ENCODE measurements around the gene RNH1.

RNH1 gene

DNA sequence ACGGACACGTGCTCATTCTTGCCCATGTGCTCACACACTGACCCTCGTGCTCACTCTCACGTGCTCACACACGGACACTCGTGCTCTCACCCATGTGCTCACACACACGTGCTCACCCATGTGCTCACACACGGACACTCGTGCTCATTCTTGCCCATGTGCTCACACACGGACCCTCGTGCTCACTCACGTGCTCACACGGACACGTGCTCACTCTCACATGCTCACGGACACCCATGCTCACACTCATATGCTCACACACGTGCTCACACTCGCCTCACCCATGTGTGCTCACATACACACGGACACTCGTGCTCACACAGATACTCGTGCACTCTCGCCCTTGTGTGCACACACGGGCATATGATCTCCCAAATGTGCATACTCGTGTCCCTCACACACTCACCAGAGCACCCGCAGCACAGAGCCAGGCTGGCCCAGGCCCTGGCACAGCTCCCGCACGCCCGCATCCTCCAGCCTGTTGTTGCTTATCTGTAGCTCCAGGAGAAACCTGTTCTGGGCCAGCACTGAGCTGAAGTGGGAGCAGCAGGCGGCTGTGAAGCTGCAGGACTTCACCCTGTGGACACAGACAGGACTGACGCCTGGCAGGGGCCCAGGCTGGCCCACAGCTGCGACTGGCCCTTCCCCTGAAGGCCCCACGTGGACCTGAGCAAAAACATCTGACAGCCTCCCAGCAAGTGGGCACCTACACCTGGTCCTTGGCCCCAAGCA, 9.3 kb downstream of the RNH1 start:
- no peak for DNase-seq

DNA sequence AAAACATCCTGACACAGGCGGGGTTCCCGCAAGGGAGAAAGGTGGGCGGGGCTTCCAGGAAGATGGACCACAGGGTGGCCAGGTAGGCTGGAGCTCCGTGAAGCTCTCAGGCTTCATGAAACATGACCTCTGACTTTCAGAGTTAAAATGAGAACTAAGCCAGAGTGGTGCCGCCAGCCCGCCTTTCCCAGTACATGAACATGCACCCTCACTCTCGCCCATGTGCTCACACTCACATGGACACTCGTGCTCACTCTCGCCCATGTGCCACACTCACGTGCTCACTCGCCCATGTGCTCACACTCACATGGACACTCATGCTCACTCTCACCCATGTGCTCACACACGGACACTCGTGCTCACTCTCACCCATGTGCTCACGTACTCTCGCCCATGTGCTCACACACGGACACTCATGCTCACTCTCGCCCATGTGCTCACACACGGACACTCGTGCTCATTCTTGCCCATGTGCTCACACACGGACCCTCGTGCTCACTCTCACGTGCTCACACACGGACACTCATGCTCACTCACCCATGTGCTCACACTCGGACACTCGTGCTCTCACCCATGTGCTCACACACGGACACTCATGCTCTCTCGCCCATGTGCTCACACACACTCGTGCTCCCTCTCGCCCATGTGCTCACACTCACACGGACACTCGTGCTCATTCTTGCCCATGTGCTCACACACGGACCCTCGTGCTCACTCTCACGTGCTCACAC, 10.0 kb downstream of the RNH1 start:
- no peak for DNase-seq

DNA sequence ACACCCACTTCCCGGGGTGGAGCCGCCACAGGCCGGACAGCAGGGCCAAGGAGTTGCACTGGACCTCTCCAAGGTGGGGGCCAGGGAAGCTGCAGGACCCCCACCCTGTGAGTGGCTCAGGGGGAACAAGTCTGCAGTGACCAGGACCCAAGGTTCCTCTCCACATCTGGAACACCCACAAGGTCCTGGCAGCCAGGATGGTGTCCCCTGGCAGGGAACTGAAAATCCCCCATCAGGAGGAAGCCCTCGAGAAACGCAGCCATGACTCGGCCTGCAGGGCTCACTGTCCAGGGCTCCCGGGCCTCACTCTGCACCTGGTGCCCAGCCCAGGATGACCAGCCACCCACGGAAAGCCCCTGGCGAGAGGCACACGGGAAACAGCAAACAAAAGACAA, 11.5 kb downstream of the RNH1 start:
- no peak for DNase-seq

DNA sequence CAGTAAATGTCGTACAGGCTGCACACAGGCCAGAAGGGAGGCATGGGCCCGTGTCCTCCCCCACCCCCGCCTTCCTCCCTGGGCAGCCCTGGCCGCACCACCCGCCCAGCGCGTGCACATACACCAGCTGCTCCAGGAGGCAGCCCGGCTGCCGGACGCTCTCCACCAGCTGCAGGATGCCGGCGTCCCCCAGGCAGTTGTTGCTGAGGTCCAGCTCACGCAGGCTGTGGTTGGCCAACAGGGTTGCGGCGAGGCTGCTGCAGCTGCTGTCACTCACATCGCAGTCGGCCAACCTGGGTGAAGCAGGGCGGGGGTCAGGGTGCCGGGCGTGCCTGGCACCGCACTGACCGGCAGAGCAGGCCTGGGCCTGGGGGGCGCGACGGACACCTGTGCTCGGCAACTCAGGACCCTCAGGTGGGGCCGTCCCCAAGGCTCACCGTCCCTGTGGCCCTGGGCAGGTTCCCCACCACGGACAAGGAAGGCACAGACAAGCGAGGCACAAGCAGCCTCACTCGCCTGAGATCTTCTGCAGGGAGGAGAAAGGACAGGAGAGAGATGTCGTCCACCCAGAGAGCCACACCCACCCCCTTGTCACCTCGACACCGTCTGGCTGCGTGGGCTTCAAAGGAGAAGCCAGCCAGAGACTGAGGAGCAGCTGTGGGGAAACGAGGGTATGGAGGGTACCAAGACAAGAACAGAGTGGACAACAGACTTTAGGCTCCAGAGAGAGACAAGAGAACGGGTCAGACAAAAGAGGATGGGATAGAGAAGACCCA, 12.1 kb downstream of the RNH1 start:
- DNase-seq = no peak

DNA sequence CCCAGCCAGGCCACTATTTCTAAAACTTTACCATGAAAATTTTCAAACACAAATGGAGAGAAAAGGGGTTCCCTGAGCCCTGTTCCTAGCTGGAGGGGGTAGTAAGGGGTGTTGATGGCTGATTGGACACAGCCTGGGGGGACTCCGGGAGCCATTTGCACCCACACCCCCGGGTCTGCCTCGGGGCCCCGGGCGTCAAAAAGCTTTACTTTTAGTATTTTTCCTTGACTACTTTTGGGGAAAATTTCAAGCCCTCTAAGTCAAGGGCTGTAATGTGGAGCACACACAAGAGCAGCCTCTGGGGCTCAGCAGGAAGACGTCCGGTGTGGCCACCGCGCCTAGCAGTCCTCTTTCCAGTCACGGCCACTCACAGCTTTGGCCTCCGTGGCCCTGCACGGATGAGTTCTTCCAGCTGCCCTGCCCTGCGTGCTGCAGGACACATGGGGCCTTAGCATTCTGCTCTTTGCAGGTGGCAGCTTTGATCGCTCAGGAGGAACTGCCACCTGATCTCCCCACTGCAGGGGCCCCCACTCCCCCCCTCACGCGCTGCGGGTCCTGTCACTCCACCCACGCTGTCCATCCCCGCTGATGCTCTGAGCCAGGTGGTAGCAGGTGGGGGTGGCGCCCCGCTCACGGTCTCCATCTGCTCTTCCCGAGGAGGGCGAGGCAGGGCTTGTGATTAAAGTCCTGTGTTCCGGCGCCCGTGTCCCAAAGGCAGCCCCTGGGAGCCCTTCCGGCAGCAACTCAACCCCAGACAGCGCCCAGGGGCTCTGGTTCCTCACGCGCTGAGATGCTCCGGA, 14.4 kb downstream of the RNH1 start:
- no peak for DNase-seq

DNA sequence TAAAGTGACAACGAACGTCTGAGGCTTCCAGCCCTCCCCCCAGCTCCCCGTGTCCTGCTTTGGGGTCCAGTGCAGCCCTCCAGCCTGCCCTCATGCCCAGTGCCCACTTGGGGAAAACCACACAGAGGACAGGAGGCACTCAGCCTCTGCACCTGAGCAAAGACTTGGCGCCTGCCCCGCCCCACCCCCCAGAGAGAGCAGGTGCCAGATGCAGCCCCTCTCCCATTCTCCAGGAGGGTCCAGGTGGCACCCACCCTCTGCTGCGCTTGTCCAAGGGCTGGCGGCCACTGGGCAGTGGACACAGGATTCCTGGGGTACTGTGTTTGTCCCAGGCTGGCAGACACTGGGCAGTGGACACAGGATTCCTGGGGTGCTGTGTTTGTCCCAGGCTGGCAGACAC, 15.7 kb downstream of the RNH1 start:
- DNase-seq = no peak

DNA sequence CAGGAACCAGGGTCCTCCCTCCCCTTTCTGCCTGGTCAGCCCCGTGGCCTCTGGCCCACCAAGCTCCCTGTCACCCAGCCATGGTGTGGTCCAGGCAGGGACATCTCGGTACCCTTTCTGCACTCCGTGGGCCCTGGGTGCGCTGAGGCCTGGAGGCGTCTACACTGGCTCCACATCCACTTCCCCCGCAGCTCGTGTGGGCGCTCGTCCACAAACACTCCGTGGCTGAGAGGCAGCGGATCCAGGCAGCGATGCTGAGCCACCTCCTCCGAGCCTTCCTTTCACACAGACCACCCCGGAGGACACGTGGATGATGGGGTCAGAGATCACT, 16.1 kb downstream of the RNH1 start:
- no peak for DNase-seq

DNA sequence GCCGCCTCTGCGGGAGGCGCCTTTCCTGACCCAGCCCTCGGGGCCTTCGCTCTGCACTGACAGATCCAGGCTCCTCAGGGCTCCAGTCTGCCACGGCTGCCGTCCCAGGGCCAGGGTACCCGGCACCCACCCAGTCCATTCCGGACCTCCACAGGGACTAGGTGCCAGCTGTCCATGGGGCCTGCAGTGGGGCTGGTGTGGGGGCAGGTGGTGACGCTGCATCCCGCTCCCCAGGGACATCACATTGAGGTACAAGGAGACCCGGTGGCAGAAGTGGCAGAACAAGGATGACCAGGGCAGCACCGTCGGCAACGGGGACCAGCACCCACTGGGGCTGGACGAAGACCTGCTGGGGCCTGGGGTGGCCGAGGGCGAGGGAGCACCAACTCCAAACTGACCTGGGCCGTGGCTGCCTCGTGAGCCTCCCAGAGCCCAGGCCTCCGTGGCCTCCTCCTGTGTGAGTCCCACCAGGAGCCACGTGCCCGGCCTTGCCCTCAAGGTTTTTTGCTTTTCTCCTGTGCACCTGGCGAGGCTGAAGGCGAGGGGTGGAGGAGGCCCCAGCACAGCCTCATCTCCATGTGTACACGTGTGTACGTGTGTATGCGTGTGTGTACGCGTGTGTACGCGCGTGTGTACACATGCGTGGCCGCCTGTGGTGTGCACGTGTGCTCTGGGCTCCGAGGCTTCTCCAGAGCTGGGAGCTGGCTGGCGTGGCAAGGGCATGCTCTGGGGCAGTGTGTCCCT, 16.7 kb downstream of the RNH1 start:
- no peak for DNase-seq

DNA sequence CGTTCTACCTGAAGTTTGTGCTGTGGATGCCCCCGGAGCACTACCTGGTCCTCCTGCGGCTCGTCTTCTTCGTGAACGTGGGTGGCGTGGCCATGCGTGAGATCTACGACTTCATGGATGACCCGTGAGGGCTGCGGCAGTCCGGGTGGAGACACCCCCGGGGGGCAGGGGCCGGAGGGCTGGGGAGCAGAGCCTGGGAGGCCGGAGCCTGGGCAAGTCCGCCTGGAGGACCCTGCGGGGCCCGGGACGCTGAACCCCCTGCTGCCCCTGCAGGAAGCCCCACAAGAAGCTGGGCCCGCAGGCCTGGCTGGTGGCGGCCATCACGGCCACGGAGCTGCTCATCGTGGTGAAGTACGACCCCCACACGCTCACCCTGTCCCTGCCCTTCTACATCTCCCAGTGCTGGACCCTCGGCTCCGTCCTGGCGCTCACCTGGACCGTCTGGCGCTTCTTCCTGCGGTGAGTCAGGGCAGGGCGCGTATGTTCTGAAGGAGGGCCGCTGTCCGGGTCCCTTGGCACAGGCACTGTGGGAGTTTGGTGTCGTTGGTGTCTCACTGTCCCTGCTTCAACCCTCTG, 17.3 kb downstream of the RNH1 start:
- no peak for DNase-seq

DNA sequence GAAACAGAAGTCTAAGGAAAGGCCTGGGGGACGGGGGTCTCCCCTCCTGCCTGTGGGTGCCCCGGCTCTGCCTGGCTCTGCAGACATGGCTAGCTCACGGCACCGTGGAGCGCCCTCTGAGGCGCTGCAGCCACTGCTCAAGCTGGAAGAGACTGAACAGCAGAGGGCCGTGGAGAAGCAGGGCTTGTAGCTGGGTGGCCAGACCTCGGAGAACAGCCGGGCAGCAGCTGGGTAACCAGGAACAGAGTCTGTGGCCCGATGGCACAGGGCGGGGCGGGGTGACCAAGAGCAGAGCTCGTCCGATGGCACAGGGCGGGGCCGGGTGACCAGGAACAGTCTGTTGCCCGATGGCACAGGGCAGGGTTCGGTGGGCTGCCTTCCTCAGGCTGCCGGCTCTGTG, 18.1 kb downstream of the RNH1 start:
- no peak for DNase-seq

DNA sequence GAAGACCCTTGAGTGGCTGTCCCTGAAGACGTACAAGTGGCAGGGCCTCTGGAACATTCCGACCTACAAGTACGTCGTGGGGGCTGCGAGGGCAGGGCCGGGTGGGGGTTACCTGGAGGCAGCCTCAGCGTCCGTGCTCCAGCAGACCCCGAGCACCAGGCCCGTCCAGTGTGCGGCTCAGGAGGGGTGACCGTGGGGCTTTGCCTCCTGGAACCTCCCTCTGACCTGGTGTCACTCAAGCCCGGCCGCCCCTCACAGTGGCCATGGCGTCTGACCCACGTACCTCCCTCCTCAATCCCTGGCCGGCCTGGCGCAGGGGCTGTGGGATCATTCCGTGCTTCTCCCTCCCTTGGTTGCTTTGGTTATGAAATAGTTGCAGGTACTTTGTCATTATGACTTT, 18.5 kb downstream of the RNH1 start:
- DNase-seq = no peak

DNA sequence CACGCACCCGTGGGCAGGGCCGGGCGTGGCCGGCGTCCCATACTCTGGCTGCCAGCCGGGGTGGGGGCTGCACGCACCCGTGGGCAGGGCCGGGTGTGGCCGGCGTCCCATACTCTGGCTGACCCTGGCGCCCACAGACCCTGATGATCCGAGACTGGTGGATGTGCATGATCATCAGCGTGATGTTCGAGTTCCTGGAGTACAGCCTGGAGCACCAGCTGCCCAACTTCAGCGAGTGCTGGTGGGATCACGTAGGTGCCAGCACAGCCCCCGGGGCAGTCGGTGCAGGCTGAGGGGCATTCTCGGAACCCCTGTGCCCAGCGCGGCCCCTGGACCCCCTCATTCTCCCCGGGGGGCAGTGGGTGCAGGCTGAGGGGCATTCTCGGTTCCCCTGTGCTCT, 19.0 kb downstream of the RNH1 start:
- no peak for DNase-seq

DNA sequence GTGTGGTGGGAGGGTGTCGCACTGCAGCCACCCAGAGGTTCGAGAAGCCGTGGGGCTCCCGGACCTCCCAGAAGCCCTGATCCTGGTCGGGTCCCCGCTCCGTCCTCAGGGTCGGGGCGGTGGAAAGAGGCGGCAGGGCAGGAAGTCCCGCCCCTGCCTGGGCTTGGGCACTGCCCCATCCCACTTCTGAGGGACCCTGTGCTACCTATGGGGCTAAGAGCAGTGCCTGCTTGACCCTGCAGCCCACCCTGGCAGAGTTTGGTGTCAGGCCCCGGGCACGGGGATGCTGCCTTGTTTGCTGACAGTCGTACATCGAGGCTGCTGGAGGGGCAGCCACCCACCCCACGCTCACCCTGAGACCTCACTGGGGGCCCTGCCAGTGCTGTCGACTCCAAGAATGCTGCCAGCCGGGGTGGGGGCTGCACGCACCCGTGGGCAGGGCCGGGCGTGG, 19.4 kb downstream of the RNH1 start:
- no peak for DNase-seq

DNA sequence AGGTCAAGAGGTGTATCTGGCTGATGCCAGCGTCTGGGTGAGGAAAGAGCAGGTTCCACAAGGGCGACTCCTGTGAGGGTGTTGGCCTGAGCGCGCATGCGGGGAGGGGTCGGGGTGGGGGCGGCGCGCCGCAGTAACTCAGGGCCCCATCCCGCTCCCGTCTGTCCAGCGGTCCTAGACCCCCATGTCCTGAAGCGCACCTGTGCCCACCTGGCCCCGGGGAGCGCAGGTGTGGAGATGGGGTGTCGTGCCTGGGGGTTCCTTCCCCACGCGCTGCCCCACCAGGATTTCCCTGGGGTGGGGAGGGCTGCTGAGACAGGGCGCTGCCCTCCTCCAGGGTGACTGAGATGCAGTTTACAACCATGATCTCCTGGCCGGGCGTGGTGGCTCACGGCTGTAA, 20.9 kb downstream of the RNH1 start:
- DNase-seq = no peak

DNA sequence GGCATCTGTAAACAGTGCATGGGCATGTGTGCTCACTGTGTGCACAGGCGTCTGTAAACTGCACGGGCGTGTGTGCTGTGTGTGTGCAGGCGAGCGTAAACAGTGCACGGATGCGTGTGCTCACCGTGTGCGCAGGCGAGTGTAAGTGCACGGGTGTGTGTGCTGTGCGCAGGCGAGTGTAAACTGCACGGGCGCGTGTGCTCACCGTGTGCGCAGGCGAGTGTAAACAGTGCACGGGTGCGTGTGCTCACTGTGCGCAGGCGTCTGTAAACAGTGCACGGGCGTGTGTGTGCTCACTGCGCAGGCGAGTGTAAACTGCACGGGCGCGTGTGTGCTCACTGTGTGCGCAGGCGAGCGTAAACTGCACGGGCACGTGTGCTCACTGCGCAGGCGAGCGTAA, 22.4 kb downstream of the RNH1 start:
- no peak for DNase-seq

DNA sequence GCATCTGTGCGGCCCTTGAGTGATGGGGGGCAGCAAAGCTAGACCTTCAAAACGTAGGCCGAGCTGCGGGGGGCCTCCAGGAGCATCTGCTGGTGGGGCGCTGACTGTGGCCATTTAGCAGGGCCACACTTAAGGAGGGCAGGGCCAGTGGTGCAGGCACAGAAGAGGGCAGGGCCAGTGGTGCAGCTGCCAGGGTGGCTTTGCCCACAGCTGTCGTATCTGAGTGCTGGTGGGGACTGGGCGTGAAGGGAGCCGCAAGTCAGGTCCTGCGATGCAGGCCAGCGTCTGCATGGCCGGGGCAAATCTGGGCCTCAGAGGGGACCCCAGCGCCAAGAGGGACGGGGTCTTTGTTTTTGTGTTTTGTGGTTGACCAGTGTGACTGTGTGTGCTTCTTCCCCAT, 27.7 kb downstream of the RNH1 start:
- DNase-seq = no peak

DNA sequence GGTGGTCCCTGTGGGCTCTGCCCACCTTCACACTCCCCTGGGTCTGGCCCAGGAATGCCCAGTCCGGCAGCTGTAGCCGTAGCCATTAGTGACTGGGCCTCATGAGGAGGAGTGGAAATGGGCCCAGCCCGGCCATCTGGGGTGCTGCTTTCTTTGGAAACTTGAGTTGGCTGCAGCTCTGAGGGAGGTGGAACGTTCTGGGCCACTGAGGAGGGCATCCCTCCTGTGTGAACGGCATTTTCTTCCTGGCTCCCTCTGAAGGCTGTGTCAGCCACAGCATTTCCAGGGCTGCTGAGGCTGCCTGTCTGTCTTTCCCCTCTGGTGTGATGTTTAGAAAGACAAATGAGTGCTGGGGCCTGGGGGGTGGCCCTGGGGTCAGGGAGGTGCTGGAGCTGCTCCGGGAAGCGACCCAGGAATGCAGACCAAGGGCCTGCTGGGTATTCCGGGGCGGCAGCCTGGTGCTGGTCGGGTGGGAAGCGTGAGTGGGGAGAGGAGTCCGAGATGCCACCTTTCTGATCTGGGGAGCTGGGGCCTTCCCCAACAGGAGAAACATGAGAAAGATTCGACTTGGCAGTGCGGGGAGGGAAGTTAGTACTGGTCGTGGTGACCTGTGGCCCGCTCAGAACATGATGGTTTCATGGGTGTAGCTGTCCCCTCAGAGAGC, 29.9 kb downstream of the RNH1 start:
- DNase-seq = no peak

DNA sequence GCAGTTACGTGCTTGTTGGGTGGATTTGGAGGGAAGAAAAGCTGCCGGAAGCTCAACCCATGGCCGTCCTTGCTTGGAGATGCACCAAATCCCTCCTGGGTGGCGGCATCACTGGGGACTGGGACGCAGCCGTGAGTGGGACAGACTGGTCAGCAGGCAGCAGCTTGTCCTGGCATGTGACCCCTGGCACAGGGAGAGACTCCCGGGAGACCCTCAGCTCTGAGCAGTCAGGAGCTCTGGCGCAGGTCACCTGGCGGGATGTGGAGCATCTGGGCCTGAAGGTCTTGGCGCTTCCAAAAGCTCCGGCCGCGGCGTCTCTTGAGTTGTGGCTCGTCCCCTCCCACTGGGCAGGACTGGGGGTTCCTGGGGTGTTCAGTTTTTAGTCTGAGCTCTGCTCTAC, 30.6 kb downstream of the RNH1 start:
- no peak for DNase-seq

DNA sequence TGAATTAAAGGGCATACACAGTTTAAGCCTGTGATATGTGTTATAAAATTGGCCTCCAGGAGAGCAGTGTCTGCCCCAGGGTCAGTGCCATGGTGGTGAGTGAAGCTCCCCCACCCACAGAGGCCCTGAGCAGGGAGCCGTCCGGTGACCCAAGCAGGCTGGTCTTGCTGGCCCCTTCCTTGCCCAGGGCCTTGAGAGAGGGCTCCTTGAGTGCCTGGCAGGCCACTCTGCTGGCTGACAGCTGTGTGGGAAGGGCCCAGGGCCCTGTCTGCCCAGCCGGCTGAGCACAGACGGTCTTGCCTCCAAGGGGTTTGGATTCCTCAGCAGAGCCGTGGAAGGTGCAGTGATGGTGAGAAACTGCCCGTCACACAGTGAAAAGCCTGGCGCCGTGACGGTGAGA, 31.1 kb downstream of the RNH1 start:
- no peak for DNase-seq

DNA sequence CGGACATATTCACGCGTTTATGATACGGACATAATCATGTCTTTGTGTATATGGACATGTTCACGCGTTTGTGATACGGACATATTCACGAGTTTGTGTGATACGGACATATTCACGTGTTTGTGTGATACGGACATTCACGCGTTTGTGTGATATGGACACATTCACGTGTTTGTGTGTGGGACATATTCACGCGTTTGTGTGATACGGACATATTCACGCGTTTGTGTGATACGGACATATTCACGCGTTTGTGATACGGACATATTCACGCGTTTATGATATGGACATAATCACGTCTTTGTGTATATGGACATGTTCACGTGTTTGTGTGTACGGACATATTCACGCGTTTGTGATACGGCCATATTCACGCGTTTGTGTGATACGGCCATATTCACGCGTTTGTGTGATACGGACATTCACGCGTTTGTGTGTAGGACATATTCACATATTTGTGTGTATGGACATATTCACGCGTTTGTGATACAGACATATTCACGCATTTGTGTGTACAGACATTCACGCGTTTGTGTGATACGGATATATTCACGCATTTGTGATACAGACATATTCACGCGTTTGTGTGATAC, 32.0 kb downstream of the RNH1 start:
- no peak for DNase-seq

All from effector CD4-positive, alpha-beta T cell (primary cell).